Fibroblast of lung (primary cell): Measurements from ENCODE around the gene MAB21L3. TPM values are rescaled to one million over a fixed set of nuclear protein-coding genes. Genes with fewer than 3 reads are reported as not detected.

ENCODE experiments used
- DNase-seq, 2 donors: peaks; one replicate each; pipeline versions ENCODE4 v3.0.0 to v3.0.0-alpha.2; 2010; ENCODE audit warnings: low read depth in 2 of 2
- H2AFZ ChIP-seq: 2 replicates; pipeline ENCODE4 v1.5.1; 2012; ENCODE audit warnings: low read length, control low read depth, inconsistent platforms
- H3K27ac ChIP-seq: 2 replicates; pipeline ENCODE4 v1.5.1; 2011; ENCODE audit warnings: low read length, control low read depth; ENCODE audit not compliant: insufficient read depth
- H3K27me3 ChIP-seq: 2 replicates; pipeline ENCODE4 v1.5.1; 2011; ENCODE audit warnings: mild to moderate bottlenecking, low read length; ENCODE audit not compliant: control insufficient read depth, insufficient read depth
- H3K36me3 ChIP-seq: 2 replicates; pipeline ENCODE4 v1.5.1; 2011; ENCODE audit warnings: low read length; ENCODE audit not compliant: control insufficient read depth, insufficient read depth
- H3K4me1 ChIP-seq: 2 replicates; pipeline ENCODE4 v1.5.1; 2011; ENCODE audit warnings: low read length; ENCODE audit not compliant: control insufficient read depth, insufficient read depth; ENCODE audit errors: extremely low read depth
- H3K4me2 ChIP-seq: 2 replicates; pipeline ENCODE4 v1.5.1; 2011; ENCODE audit warnings: low read length, control low read depth; ENCODE audit not compliant: insufficient read depth; ENCODE audit errors: extremely low read depth
- H3K4me3 ChIP-seq, 4 experiments: fragments of 200-600 bp in 1 of 4; sonication (generic) in 1 of 4; replicated peaks in 1 of 4; 2 replicates each; pipeline ENCODE4 v1.5.1; 2011 to 2016; ENCODE audit warnings: low read length in 4 of 4, low read depth in 3 of 4, mild to moderate bottlenecking in 3 of 4, control low read depth in 2 of 4, inconsistent platforms in 1 of 4, mixed read lengths in 1 of 4; ENCODE audit not compliant: insufficient read depth in 1 of 4; ENCODE audit errors: control extremely low read depth in 1 of 4
- H3K79me2 ChIP-seq: 2 replicates; pipeline ENCODE4 v1.5.1; 2012; ENCODE audit warnings: mild to moderate bottlenecking, low read length, inconsistent platforms; ENCODE audit not compliant: control insufficient read depth, insufficient read depth
- H3K9ac ChIP-seq: 2 replicates; pipeline ENCODE4 v1.5.1; 2011; ENCODE audit warnings: mild to moderate bottlenecking, low read length, control low read depth; ENCODE audit not compliant: insufficient read depth
- H3K9me3 ChIP-seq: 2 replicates; pipeline ENCODE4 v1.5.1; 2012; ENCODE audit warnings: low read depth, low read length; ENCODE audit not compliant: control insufficient read depth, insufficient read depth
- H4K20me1 ChIP-seq: 2 replicates; pipeline ENCODE4 v1.5.1; 2011; ENCODE audit warnings: low read length; ENCODE audit not compliant: control insufficient read depth, insufficient read depth; ENCODE audit errors: extremely low read depth
- CTCF ChIP-seq, 2 donors: IDR thresholded peaks in 1 of 2; conservative IDR thresholded peaks in 1 of 2; 1 replicate in 1 of 2; 2 replicates in 1 of 2; pipeline ENCODE4 v1.5.1; 2011 to 2012; ENCODE audit warnings: low read length in 2 of 2, control low read depth in 1 of 2, inconsistent platforms in 1 of 2, low read depth in 1 of 2, mild to moderate bottlenecking in 1 of 2
- EZH2 ChIP-seq: IDR thresholded peaks from 2 replicates; pipeline ENCODE4 v1.5.1; 2012; ENCODE audit warnings: low read length, control low read depth, mild to moderate bottlenecking; ENCODE audit errors: missing control alignments
- polyA plus RNA-seq, 2 donors: library from polyadenylated mRNA; depleted of rRNA in 1 of 2; stranded (reverse) in 1 of 2; unstranded in 1 of 2; fragments of >200 nt; gene quantifications; 2 replicates each; pipeline ENCODE4 v1.2.1, GENCODE V29; 2011 to 2012; ENCODE audit warnings: missing spikeins in 1 of 2
- total RNA-seq: library from RNA; depleted of rRNA; stranded (reverse); fragments of >200 nt; gene quantifications from 2 replicates; pipeline ENCODE4 v1.2.1, GENCODE V29; 2014

MAB21L3 gene
- total and polyA plus RNA-seq, 2 donors (not counting 1 experiment from before 2014, with no cell fraction given): 0.18 to 0.66 TPM

- DNase-seq: no peak
- Histone ChIP-seq H4K20me1 (no peaks in the 10 kb centered on the region), H3K9ac (no peak overlapping the region), H3K27ac (no peak overlapping the region), H2AFZ (no peak overlapping the region), H3K79me2 (no peaks in the 10 kb centered on the region), H3K36me3 (no peaks in the 10 kb centered on the region), H3K9me3 (no peaks in the 10 kb centered on the region), H3K4me3 (no peak overlapping the region), H3K4me2 (no peak overlapping the region), H3K4me1 (peaks cover 7% of the 10 kb centered on the region), H3K27me3 (peaks cover 8% of the 10 kb centered on the region)
- TF ChIP-seq EZH2 (no peak), CTCF (conservative IDR thresholded peaks at IDR 0.05 in 1 of 2, IDR thresholded peaks at IDR 0.05 in 1 of 2; ENCODE audit: low read depth in 1 of 2, low read length in 2 of 2) (no peak)
Measured at GRCh38 chr1:116125758-116126157, 14.6 kb downstream of the MAB21L3 start.

GRCh38 chr1:116126281-116126680 lies 15.1 kb downstream of the MAB21L3 start:
- Histone ChIP-seq H4K20me1 (no peaks in the 10 kb centered on the region), H3K4me2 (no peak overlapping the region), H3K27ac (no peak overlapping the region), H3K36me3 (no peaks in the 10 kb centered on the region), H3K9me3 (no peaks in the 10 kb centered on the region), H3K4me3 (no peak overlapping the region), H3K4me1 (peaks cover 7% of the 10 kb centered on the region), H3K9ac (no peak overlapping the region), H3K79me2 (no peaks in the 10 kb centered on the region), H2AFZ (no peak overlapping the region), H3K27me3 (peaks cover 8% of the 10 kb centered on the region)
- TF ChIP-seq CTCF (conservative IDR thresholded peaks at IDR 0.05 in 1 of 2, IDR thresholded peaks at IDR 0.05 in 1 of 2; ENCODE audit: low read depth in 1 of 2, low read length in 2 of 2) (no peak), EZH2 (no peak)
- no peak for DNase-seq

- peaks cover 10% of the 10 kb centered on the region for H3K27me3 ChIP-seq
- DNase-seq: no peak
- no peaks in the 10 kb centered on the region for H3K79me2 ChIP-seq
- H4K20me1 ChIP-seq: no peaks in the 10 kb centered on the region
- peaks cover 7% of the 10 kb centered on the region for H3K4me1 ChIP-seq
- H3K36me3 ChIP-seq: no peaks in the 10 kb centered on the region
- no peak overlapping the region for H3K4me2 ChIP-seq
- no peak for TF ChIP-seq CTCF (conservative IDR thresholded peaks at IDR 0.05 in 1 of 2, IDR thresholded peaks at IDR 0.05 in 1 of 2; ENCODE audit: low read depth in 1 of 2, low read length in 2 of 2)
- no peak for TF ChIP-seq EZH2
- H3K9ac ChIP-seq: no peak overlapping the region
- H3K9me3 ChIP-seq: no peaks in the 10 kb centered on the region
- no peak overlapping the region for H3K27ac ChIP-seq
- no peak overlapping the region for H3K4me3 ChIP-seq
- H2AFZ ChIP-seq: no peak overlapping the region
Measured at GRCh38 chr1:116127123-116127847, 16.1 kb downstream of the MAB21L3 start.
